SK-N-SH (cell line): ENCODE data around the gene CDH13. TPM values are rescaled to one million over a fixed set of nuclear protein-coding genes. Genes with fewer than 3 reads are reported as not detected.

Source experiments
- CTCF ChIA-PET: fragments of 300-600, 350-600 bp; formaldehyde crosslinking; extraction: SDS; loops from one replicate; lab custom pipeline; 2021; lab: Yijun Ruan, JAX
- POLR2A ChIA-PET: fragments of 350-600 bp; sonication (Branson Sonifier 250); formaldehyde crosslinking; extraction: SDS; loops from one replicate; lab custom pipeline; 2020; ENCODE audit warnings: antibody characterized with exemption, inconsistent platforms; lab: Yijun Ruan, JAX
- DNase-seq: peaks from one replicate; pipeline ENCODE4 v3.0.0; 2012
- H2AFZ ChIP-seq: fragments of 200-600 bp; sonication (generic); 2 replicates; pipeline ENCODE4 v1.8.1; 2016; ENCODE audit warnings: antibody characterized with exemption, mild to moderate bottlenecking, low read depth
- H3F3A ChIP-seq: fragments of 200-600 bp; sonication (generic); replicated peaks from 2 replicates; pipeline ENCODE3; 2016; ENCODE audit warnings: antibody characterized with exemption, mild to moderate bottlenecking; ENCODE audit not compliant: insufficient read depth
- H3K27ac ChIP-seq, 2 experiments: fragments of 200-500 bp in 1 of 2; fragments of 200-600 bp in 1 of 2; sonication (Bioruptor generic) in 1 of 2; sonication (generic), shearing (Covaris generic) in 1 of 2; 2 replicates each; pipeline versions ENCODE4 v1.5.1 to v1.6.1; 2014 to 2016; ENCODE audit warnings: low read depth in 2 of 2, inconsistent platforms in 1 of 2, low read length in 1 of 2, mild to moderate bottlenecking in 1 of 2, mixed read lengths in 1 of 2
- H3K27me3 ChIP-seq: fragments of 200-600 bp; sonication (generic), shearing (Covaris generic); 2 replicates; pipeline ENCODE4 v1.6.1; 2016; ENCODE audit warnings: mixed run types; ENCODE audit not compliant: insufficient read depth
- H3K36me3 ChIP-seq, 2 experiments: fragments of 200-500 bp in 1 of 2; fragments of 200-600 bp in 1 of 2; sonication (Bioruptor generic) in 1 of 2; sonication (generic) in 1 of 2; replicated peaks in 1 of 2; 2 replicates each; pipeline versions ENCODE3 to v1.5.1; 2014 to 2016; ENCODE audit warnings: low read length in 1 of 2, mild to moderate bottlenecking in 1 of 2; ENCODE audit not compliant: insufficient read depth in 2 of 2, control insufficient read depth in 1 of 2
- H3K4me1 ChIP-seq, 2 experiments: fragments of 200-500 bp in 1 of 2; fragments of 200-600 bp in 1 of 2; sonication (Bioruptor generic) in 1 of 2; sonication (generic), shearing (Covaris generic) in 1 of 2; 2 replicates each; pipeline versions ENCODE4 v1.5.1 to v1.6.1; 2014 to 2016; ENCODE audit warnings: low read depth in 1 of 2, low read length in 1 of 2, mixed run types in 1 of 2; ENCODE audit not compliant: insufficient read depth in 2 of 2, control insufficient read depth in 1 of 2
- H3K4me2 ChIP-seq: fragments of 200-600 bp; sonication (generic), shearing (Covaris generic); 2 replicates; pipeline ENCODE4 v1.6.1; 2017; ENCODE audit warnings: mixed run types
- H3K4me3 ChIP-seq, 2 experiments: fragments of 200-500 bp in 1 of 2; fragments of 200-600 bp in 1 of 2; sonication (Bioruptor generic) in 1 of 2; sonication (generic), shearing (Covaris generic) in 1 of 2; 2 replicates each; pipeline versions ENCODE4 v1.5.1 to v1.8.1; 2014 to 2016; ENCODE audit warnings: low read depth in 2 of 2, inconsistent platforms in 1 of 2, low read length in 1 of 2, mild to moderate bottlenecking in 1 of 2, mixed read lengths in 1 of 2, moderate library complexity in 1 of 2
- H3K79me2 ChIP-seq: fragments of 200-600 bp; sonication (generic); 2 replicates; pipeline ENCODE4 v1.8.1; 2017; ENCODE audit warnings: mild to moderate bottlenecking; ENCODE audit not compliant: insufficient read depth
- H3K9ac ChIP-seq: fragments of 200-600 bp; sonication (generic); 2 replicates; pipeline ENCODE4 v1.6.1; 2017; ENCODE audit warnings: mixed run types
- H3K9me2 ChIP-seq: fragments of 200-600 bp; sonication (generic); 2 replicates; pipeline ENCODE4 v1.6.1; 2017; ENCODE audit warnings: mixed run types
- H3K9me3 ChIP-seq: fragments of 200-600 bp; sonication (generic); 2 replicates; pipeline ENCODE4 v1.6.1; 2017; ENCODE audit warnings: mixed run types, mild to moderate bottlenecking, moderate library complexity
- H4K20me1 ChIP-seq: fragments of 200-600 bp; sonication (generic); 2 replicates; pipeline ENCODE4 v1.6.1; 2017; ENCODE audit warnings: mild to moderate bottlenecking, mixed run types; ENCODE audit not compliant: insufficient read depth
- CHD2 ChIP-seq: fragments of 150-350 bp; IDR thresholded peaks from 2 replicates; pipeline ENCODE4 v1.6.1; 2018; ENCODE audit warnings: low read length; ENCODE audit not compliant: partially characterized antibody
- CTCF ChIP-seq: fragments of 200-600 bp; sonication (generic); IDR thresholded peaks from 2 replicates; pipeline ENCODE4 v1.6.1; 2017; ENCODE audit warnings: antibody characterized with exemption, mild to moderate bottlenecking, moderate library complexity
- FOXJ3 ChIP-seq: sonication (generic); formaldehyde crosslinking; IDR thresholded peaks from 2 replicates; pipeline ENCODE4 v1.5.1; 2020; ENCODE audit warnings: mild to moderate bottlenecking, missing genetic modification reagents
- FOXM1 ChIP-seq: IDR thresholded peaks from 2 replicates; pipeline ENCODE4 v1.4.0; 2012; ENCODE audit warnings: low read depth, mild to moderate bottlenecking
- IRF3 ChIP-seq: fragments of 150-350 bp; IDR thresholded peaks from 2 replicates; pipeline ENCODE4 v1.6.1; 2016; ENCODE audit warnings: mild to moderate bottlenecking, low read depth, low read length
- MXI1 ChIP-seq: IDR thresholded peaks from 2 replicates; pipeline ENCODE4 v1.6.1; 2012; ENCODE audit warnings: mild to moderate bottlenecking, low read depth, low read length, improper control_type of control experiment
- PBX3 ChIP-seq: IDR thresholded peaks from 2 replicates; pipeline ENCODE4; 2012
- POLR2AphosphoS5 ChIP-seq: IDR thresholded peaks from 2 replicates; pipeline ENCODE4 v1.6.1; 2012; ENCODE audit warnings: low read depth, low read length
- RAD21 ChIP-seq: IDR thresholded peaks from 2 replicates; pipeline ENCODE4 v1.6.1; 2012; ENCODE audit warnings: mild to moderate bottlenecking, low read length
- REST ChIP-seq: IDR thresholded peaks from 2 replicates; pipeline ENCODE4 v1.6.1; 2012; ENCODE audit warnings: mild to moderate bottlenecking, low read depth, low read length, moderate library complexity
- RFX5 ChIP-seq: IDR thresholded peaks from 2 replicates; pipeline ENCODE4 v1.6.1; 2012; ENCODE audit warnings: mild to moderate bottlenecking, improper control_type of control experiment, low read length
- RXRA ChIP-seq: IDR thresholded peaks from 2 replicates; pipeline ENCODE4 v1.4.0; 2012; ENCODE audit warnings: low read depth, mild to moderate bottlenecking, borderline replicate concordance
- TEAD4 ChIP-seq: IDR thresholded peaks from 2 replicates; pipeline ENCODE4 v1.4.0; 2012; ENCODE audit warnings: mild to moderate bottlenecking, borderline replicate concordance; ENCODE audit not compliant: insufficient read depth
- WGBS: methylation state at CpG from one replicate; pipeline ENCODE4 v1.1.6; 2017; ENCODE audit warnings: low lambda C conversion rate; 5-methylcytosine and 5-hydroxymethylcytosine counted together
- polyA plus RNA-seq, 3 experiments: library from polyadenylated mRNA; depleted of rRNA; stranded (reverse); fragments of >200 nt; gene quantifications; 2 replicates each; pipeline ENCODE4 v1.2.3, GENCODE V29; 2012
- TF ChIP-seq, protein P1 (sequence below): IDR thresholded peaks from 2 replicates; pipeline ENCODE4 v1.4.0; 2012; ENCODE audit warnings: low read depth, borderline replicate concordance

The CDH13 gene
- polyA plus RNA-seq, 1 of the 3 experiments (the other 2 are of a cell fraction), result 93.0 TPM

DNA sequence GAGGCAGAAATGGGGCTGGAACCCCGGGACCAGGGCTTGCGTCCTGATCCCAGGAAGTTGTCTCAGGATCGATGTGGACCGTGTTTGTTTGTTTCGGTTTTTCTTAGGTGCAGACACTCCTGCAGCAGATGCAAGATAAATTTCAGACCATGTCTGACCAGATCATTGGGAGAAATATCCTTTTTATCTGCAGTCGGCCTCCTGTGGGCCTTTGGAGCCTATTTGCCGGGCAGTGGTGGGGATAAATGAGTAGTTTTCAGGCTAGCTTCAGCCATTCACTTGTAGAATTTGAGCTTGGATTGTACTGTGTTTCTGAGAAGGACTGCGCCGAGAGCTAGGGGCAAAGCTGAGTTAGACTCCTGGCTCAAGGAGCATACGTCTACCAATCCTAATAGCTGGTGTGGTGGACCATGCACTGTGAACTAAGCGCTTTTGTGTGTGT is 1181.8 kb downstream of the CDH13 start:
- DNase-seq, result peak; percentile 26
- Histone ChIP-seq H3K36me3 (peaks cover 27 to 41% of the 10 kb centered on the region in 2 experiments), H2AFZ (peak overlapping the region; percentile 77; the same call in 1 of the 2 replicates), H4K20me1 (no peaks in the 10 kb centered on the region; the same call in 1 of the 2 replicates), H3K9me3 (no peaks in the 10 kb centered on the region), H3K9me2 (no peaks in the 10 kb centered on the region), H3K4me2 (peak overlapping the region; percentile 94), H3K27ac (peak overlapping the region in 1 of 2 experiments; percentile 62; a peak in 3 of 4 replicates), H3F3A (peaks cover 4% of the 10 kb centered on the region), H3K27me3 (no peaks in the 10 kb centered on the region), H3K4me3 (peak overlapping the region; percentile 90 to 95), H3K79me2 (peaks cover 45% of the 10 kb centered on the region), H3K9ac (peak overlapping the region; percentile 83), H3K4me1 (peaks cover 7 to 8% of the 10 kb centered on the region in 2 experiments; a peak in 3 of 4 replicates)
- POLR2A ChIA-PET, result no interaction called here
- CTCF ChIA-PET, result interaction anchor here (0.6 to 1.9 kb wide), 2 partner anchors 17 to 1070 kb away, joined by 3 to 5 read pairs; no protein-coding TSS in a partner anchor
- 13% methylated on average over 11 of the region's 11 CpGs for WGBS
- TF ChIP-seq RFX5 (no peak), MXI1 (no peak), IRF3 (no peak), CTCF (no peak)
- TF ChIP-seq, protein P1, sequence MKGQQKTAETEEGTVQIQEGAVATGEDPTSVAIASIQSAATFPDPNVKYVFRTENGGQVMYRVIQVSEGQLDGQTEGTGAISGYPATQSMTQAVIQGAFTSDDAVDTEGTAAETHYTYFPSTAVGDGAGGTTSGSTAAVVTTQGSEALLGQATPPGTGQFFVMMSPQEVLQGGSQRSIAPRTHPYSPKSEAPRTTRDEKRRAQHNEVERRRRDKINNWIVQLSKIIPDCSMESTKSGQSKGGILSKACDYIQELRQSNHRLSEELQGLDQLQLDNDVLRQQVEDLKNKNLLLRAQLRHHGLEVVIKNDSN, result no peak

DNA sequence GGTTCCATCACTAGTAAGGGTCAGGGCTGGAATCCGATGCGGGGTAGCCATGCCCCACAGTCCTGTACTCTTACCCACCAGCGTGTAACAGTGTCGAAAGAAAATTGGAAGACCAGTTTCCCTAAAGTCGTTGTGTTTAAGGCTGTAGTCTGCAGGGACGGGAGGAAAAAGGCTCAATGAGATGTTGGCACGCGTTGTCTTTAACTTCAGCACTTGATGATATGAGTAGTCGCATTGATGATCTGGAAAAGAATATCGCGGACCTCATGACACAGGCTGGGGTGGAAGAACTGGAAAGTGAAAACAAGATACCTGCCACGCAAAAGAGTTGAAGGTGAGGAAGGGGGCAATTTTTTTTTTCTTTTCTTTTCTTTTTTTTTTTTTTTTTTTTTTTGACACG is 1182.3 kb downstream of the CDH13 start:
- Histone ChIP-seq H3K9me2 (no peaks in the 10 kb centered on the region), H3K4me1 (peaks cover 7 to 8% of the 10 kb centered on the region in 2 experiments; a peak in 3 of 4 replicates), H3K9me3 (no peaks in the 10 kb centered on the region), H3K36me3 (peaks cover 27 to 41% of the 10 kb centered on the region in 2 experiments), H2AFZ (no peak overlapping the region), H3K4me3 (peak overlapping the region; percentile 90 to 95), H3K4me2 (peak overlapping the region; percentile 94), H3F3A (peaks cover 9% of the 10 kb centered on the region), H3K27me3 (no peaks in the 10 kb centered on the region), H3K9ac (peak overlapping the region; percentile 83), H3K27ac (peak overlapping the region in 1 of 2 experiments; percentile 62; a peak in 1 of 4 replicates), H3K79me2 (peaks cover 45% of the 10 kb centered on the region), H4K20me1 (no peaks in the 10 kb centered on the region; the same call in 1 of the 2 replicates)
- 70% methylated on average over 13 of the region's 13 CpGs for WGBS
- DNase-seq, result no peak
- ChIA-PET POLR2A (no interaction called here), CTCF (interaction anchor here (0.9 to 1.9 kb wide), 2 partner anchors 16 to 77 kb away, joined by 4 to 5 read pairs; no protein-coding TSS in a partner anchor)
- TF ChIP-seq IRF3 (no peak), RAD21 (no peak), CHD2 (no peak), TEAD4 (no peak), FOXM1 (no peak), MXI1 (no peak), PBX3 (no peak), REST (no peak), POLR2AphosphoS5 (no peak), FOXJ3 (no peak), RXRA (no peak)
- TF ChIP-seq, protein P1, result no peak
